Esophagus muscularis mucosa (tissue), 3 donors: ENCODE measurements around the gene SPEG.

Experiments used
- POLR2A ChIP-seq: fragments of 450-650 bp; IDR thresholded peaks from one replicate; pipeline ENCODE4 v1.6.1; 2017; ENCODE audit warnings: antibody characterized with exemption, moderate library complexity, mild to moderate bottlenecking, low read depth
- POLR2AphosphoS5 ChIP-seq, 2 donors: sonication (generic); formaldehyde crosslinking; IDR thresholded peaks; one replicate each; pipeline ENCODE4 v1.6.1; 2017; ENCODE audit warnings: antibody characterized with exemption in 2 of 2
- TF ChIP-seq, protein P1 (sequence below), 3 experiments: fragments of 200-600 bp in 2 of 3; fragments of 450-650 bp in 1 of 3; sonication (generic) in 2 of 3; IDR thresholded peaks; one replicate each; pipeline ENCODE4 v1.5.1; 2017 to 2019; ENCODE audit warnings: antibody characterized with exemption in 3 of 3, mild to moderate bottlenecking in 2 of 3, moderate library complexity in 1 of 3

DNA sequence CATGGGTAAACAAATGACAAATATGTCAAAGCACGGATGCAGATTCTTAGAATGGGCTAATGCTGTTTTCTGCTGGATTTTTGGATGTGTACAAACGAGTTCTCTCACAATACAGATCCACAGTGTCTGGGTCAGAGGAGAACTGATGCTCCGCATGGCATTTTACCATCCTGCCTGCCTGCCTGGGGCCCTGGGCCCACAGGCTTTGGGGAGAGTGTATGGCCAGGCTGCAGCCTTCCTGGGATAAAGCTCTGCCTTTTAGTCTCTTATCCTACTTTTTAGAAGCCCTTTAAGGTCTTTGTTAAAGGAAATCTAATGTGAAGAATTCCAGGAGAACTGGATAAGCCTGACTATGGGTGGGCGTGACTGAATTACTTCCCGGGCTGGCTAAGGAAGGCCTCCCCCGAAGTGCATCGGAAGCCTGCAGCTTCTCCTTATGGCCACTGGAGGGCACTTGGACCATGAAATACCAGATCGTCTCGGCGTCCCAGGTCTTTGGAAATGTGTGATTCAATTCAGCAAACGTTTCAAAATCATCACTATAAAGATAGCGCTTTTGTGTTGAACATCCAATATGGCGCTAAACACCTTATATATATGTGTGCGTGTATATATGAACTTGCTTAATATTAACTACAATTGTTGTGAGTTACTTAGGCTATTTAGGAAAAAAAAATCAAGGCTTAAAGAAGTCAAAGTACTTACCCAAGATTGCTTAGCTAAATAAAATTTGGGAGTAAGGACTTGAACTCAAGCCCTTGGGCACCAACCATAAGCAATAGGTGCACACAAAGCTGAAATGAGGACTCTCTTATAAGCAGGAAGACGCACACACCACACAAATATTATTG, 31.8 kb upstream of the SPEG start:
- TF ChIP-seq POLR2A = no peak
- TF ChIP-seq, protein P1, sequence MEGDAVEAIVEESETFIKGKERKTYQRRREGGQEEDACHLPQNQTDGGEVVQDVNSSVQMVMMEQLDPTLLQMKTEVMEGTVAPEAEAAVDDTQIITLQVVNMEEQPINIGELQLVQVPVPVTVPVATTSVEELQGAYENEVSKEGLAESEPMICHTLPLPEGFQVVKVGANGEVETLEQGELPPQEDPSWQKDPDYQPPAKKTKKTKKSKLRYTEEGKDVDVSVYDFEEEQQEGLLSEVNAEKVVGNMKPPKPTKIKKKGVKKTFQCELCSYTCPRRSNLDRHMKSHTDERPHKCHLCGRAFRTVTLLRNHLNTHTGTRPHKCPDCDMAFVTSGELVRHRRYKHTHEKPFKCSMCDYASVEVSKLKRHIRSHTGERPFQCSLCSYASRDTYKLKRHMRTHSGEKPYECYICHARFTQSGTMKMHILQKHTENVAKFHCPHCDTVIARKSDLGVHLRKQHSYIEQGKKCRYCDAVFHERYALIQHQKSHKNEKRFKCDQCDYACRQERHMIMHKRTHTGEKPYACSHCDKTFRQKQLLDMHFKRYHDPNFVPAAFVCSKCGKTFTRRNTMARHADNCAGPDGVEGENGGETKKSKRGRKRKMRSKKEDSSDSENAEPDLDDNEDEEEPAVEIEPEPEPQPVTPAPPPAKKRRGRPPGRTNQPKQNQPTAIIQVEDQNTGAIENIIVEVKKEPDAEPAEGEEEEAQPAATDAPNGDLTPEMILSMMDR (IDR thresholded peaks at IDR 0.05) = peak; percentile 93 to 98 (median 98)
- TF ChIP-seq POLR2AphosphoS5 (IDR thresholded peaks at IDR 0.05) = peak; percentile 39 to 62
